HL-60 (cell line): ENCODE measurements around the gene ITGAD.

Experiments used
- CTCF ChIP-seq: IDR thresholded peaks from one replicate; pipeline ENCODE4 v1.5.1; 2011; ENCODE audit warnings: low read length, control low read depth, inconsistent platforms; ENCODE audit not compliant: insufficient read depth
- GABPA ChIP-seq: IDR thresholded peaks from 2 replicates; pipeline ENCODE4 v1.6.1; 2012; ENCODE audit warnings: low read depth

GRCh38 chr16:31354394-31355291 lies 38.5 kb upstream of the ITGAD start, which contains the start of gene ITGAX:
- TF ChIP-seq CTCF (no peak), GABPA (no peak)
